A673 (cell line): ENCODE results near the gene CENATAC. TPM values are rescaled to one million over a fixed set of nuclear protein-coding genes. Genes with fewer than 3 reads are reported as not detected.
A peak's percentile ranks its signal among the peaks of the same experiment; 100 is the strongest.

ENCODE experiments used
- BruUV-seq: library from RNA; stranded (reverse); fragments of 400-500 nt; replicated peaks from 2 replicates; lab custom pipeline; 2021; lab: Mats Ljungman, UMichigan
- CTCF ChIA-PET: fragments of 300-600 bp; sonication (Branson Sonifier 250); formaldehyde crosslinking; loops from one replicate; lab custom pipeline; 2022; ENCODE audit warnings: antibody characterized with exemption; lab: Charles Lee
- POLR2A ChIA-PET: fragments of 300-600 bp; sonication (Branson Sonifier 250); formaldehyde crosslinking; loops from one replicate; lab custom pipeline; 2022; ENCODE audit warnings: antibody characterized with exemption; ENCODE audit not compliant: low non-redundant PET; lab: Charles Lee
- DNase-seq: peaks from one replicate; pipeline ENCODE4 v3.0.0-alpha.2; 2015; ENCODE audit warnings: low spot score
- H3K27ac ChIP-seq: fragments of 200-600 bp; sonication (generic); 2 replicates; pipeline ENCODE4 v1.5.1; 2016; ENCODE audit warnings: mixed run types, low read depth, mild to moderate bottlenecking, mixed read lengths, antibody characterized with exemption, low read length; ENCODE audit not compliant: poor library complexity, severe bottlenecking
- H3K27me3 ChIP-seq: fragments of 200-600 bp; sonication (generic); replicated peaks from 2 replicates; pipeline ENCODE4 v1.6.1; 2017; ENCODE audit warnings: mixed run types, low read depth, mild to moderate bottlenecking, mixed read lengths, antibody characterized with exemption, low read length; ENCODE audit not compliant: insufficient read depth, poor library complexity
- H3K36me3 ChIP-seq: fragments of 200-600 bp; sonication (generic); 2 replicates; pipeline ENCODE4 v1.6.1; 2016; ENCODE audit warnings: mixed run types, mild to moderate bottlenecking, mixed read lengths, antibody characterized with exemption, low read length; ENCODE audit not compliant: insufficient read depth, poor library complexity, severe bottlenecking
- H3K4me1 ChIP-seq: fragments of 200-600 bp; sonication (generic); 2 replicates; pipeline ENCODE4 v1.6.1; 2017; ENCODE audit warnings: mixed run types, mild to moderate bottlenecking, mixed read lengths, antibody characterized with exemption, low read length; ENCODE audit not compliant: insufficient read depth, poor library complexity, severe bottlenecking
- H3K4me3 ChIP-seq: fragments of 200-600 bp; sonication (generic); 2 replicates; pipeline ENCODE4 v1.5.1; 2016; ENCODE audit warnings: low read depth, mixed run types, mild to moderate bottlenecking, mixed read lengths, low read length; ENCODE audit not compliant: poor library complexity, severe bottlenecking
- H3K9me3 ChIP-seq: fragments of 200-600 bp; sonication (generic); 2 replicates; pipeline ENCODE4 v1.6.1; 2016; ENCODE audit warnings: mixed run types, low read depth, mild to moderate bottlenecking, mixed read lengths, antibody characterized with exemption, low read length; ENCODE audit not compliant: poor library complexity, severe bottlenecking
- CTCF ChIP-seq: fragments of 300-800, 200-600 bp; sonication (generic); conservative IDR thresholded peaks from 2 replicates; pipeline ENCODE4 v1.5.1; 2017; ENCODE audit warnings: low read depth, mild to moderate bottlenecking, antibody characterized with exemption, low read length, moderate library complexity, mixed read lengths
- EZH2 ChIP-seq: fragments of 200-600 bp; sonication (generic); IDR thresholded peaks from 2 replicates; pipeline ENCODE4 v1.6.1; 2017; ENCODE audit warnings: borderline replicate concordance, low read depth, mild to moderate bottlenecking, mixed read lengths, antibody characterized with exemption, low read length; ENCODE audit not compliant: poor library complexity, severe bottlenecking
- intact Hi-C: fragments of 100-400 bp; cut with micrococcal nuclease; formaldehyde crosslinking; loops from one replicate; pipeline ENCODE4 v1.10.0; 2022; ENCODE audit not compliant: unreplicated experiment
- microRNA-seq: library from miRNA; unstranded; fragments of <30 nt; microRNA quantifications from one replicate; pipeline ENCODE4 v1.2.0, GENCODE V29; 2021
- total RNA-seq: library from RNA; stranded (reverse); gene quantifications from 2 replicates; pipeline ENCODE4 v1.2.3, GENCODE V29; 2021

Gene CENATAC
- total RNA-seq, 1 experiment from 2014 or later, result 57.4 TPM

DNA sequence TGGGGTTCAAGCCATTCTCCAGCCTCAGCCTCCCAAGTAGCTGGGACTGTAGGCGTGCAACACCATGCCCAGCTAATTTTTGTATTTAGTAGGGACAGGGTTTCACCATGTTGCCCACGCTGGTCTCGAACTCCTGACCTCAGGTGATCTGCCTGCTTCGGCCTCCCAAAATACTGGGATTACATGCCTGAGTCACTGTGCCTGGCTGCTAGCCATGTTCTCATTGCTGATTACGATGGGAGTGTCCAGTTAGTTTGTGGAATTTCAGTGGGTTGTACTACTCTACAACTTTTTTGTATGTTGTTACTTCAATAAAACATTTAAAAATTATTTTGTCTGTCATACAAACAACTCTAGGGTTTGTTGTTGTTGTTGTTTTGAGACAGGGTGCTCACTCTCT, 64.8 kb downstream of the CENATAC start:
- POLR2A ChIA-PET, result no interaction called here

DNA sequence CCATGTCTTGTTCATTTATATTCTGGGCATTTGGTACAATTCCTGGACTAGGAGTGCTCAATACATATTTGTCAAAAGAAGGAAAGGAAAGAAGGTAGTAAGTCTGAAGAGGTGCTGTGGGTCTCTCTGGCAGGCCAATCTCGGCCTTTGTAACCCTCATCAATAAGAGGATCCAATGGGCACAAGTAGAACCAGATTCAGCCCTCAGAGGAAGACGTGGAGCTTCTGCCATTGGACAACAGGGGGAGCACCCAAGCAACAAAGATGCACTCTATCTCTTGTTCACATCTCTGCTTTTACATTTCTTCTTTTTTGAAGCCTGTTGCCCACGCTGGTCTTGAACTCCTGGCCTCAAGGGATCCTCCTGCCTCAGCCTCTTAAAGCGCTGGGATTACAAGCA, 67.4 kb downstream of the CENATAC start:
- no peaks in the 10 kb centered on the region for H3K9me3 ChIP-seq
- ChIA-PET CTCF (interaction anchor here (0.6 to 1.1 kb wide), 6 partner anchors 9 to 896 kb away, joined by 3 to 7 read pairs (median 4); no protein-coding TSS in a partner anchor), POLR2A (no interaction called here)
- intact Hi-C loops, result loop anchor here (5.0 kb wide), 1 partner anchor 37 kb away; the partner anchor contains the start of gene DPAGT1
- no TSS peak for BruUV-seq
- H3K4me1 ChIP-seq, result peaks cover 5% of the 10 kb centered on the region
- no peak overlapping the region for H3K4me3 ChIP-seq
- H3K27me3 ChIP-seq, result no peaks in the 10 kb centered on the region
- H3K27ac ChIP-seq, result no peak overlapping the region
- peak; percentile 70 for DNase-seq
- no peak for TF ChIP-seq EZH2
- TF ChIP-seq CTCF, result peak; percentile 69
- peaks cover 4% of the 10 kb centered on the region for H3K36me3 ChIP-seq

More for the DNA sequence above, 64.8 kb downstream of the CENATAC start:
- DNase-seq, result no peak
- intact Hi-C loops, result no loop called here
- H3K4me1 ChIP-seq, result peaks cover 3% of the 10 kb centered on the region
- no peaks in the 10 kb centered on the region for H3K36me3 ChIP-seq
- no TSS peak for BruUV-seq
- H3K9me3 ChIP-seq, result no peaks in the 10 kb centered on the region
- CTCF ChIA-PET, result no interaction called here
- H3K27ac ChIP-seq, result no peak overlapping the region
- no peak overlapping the region for H3K4me3 ChIP-seq
- TF ChIP-seq EZH2 (no peak), CTCF (no peak)
- no peaks in the 10 kb centered on the region for H3K27me3 ChIP-seq

Small RNA genes within 50 kb of the gene (microRNA-seq; reads per million reads assigned to microRNA genes)
- not detected for gene MIR3656

Other genes starting within 250 kb of the CENATAC start
- gene DDX6, start 207.0 kb upstream of the CENATAC start, total RNA-seq, result 193 and 229 TPM in 2 replicates
- not detected in 2 replicates for gene CXCR5, start 114.2 kb upstream of the CENATAC start, total RNA-seq
- gene BCL9L, start 72.2 kb upstream of the CENATAC start, total RNA-seq, result 49.9 and 64.0 TPM in 2 replicates
- gene UPK2, start 41.8 kb upstream of the CENATAC start, total RNA-seq, result not detected in 2 replicates
- gene FOXR1, start 26.4 kb upstream of the CENATAC start, total RNA-seq, result not detected in 2 replicates
- 1,091 and 1,176 TPM in 2 replicates for gene RPS25, start 20.2 kb downstream of the CENATAC start, total RNA-seq
- gene TRAPPC4, start 20.6 kb downstream of the CENATAC start, total RNA-seq, result 73.0 and 81.2 TPM in 2 replicates
- 49.3 and 54.6 TPM in 2 replicates for gene SLC37A4, start 32.7 kb downstream of the CENATAC start, total RNA-seq
- gene HYOU1, start 59.1 kb downstream of the CENATAC start, total RNA-seq, result 315 and 328 TPM in 2 replicates
- gene VPS11, start 69.7 kb downstream of the CENATAC start, total RNA-seq, result 26.7 and 32.4 TPM in 2 replicates
- gene HMBS, start 86.7 kb downstream of the CENATAC start, total RNA-seq, result 72.5 and 80.6 TPM in 2 replicates
- gene DPAGT1, start 103.7 kb downstream of the CENATAC start, total RNA-seq, result 102 and 115 TPM in 2 replicates
- gene C2CD2L, start 109.2 kb downstream of the CENATAC start, total RNA-seq, result 17.1 and 17.8 TPM in 2 replicates
- 31.7 and 31.9 TPM in 2 replicates for gene HINFP, start 123.4 kb downstream of the CENATAC start, total RNA-seq
- 0.33 TPM in 1 of 2 replicates, not detected in the other for gene ABCG4, start 150.9 kb downstream of the CENATAC start, total RNA-seq
- gene NLRX1, start 170.6 kb downstream of the CENATAC start, total RNA-seq, result 1.4 and 2.7 TPM in 2 replicates
- gene NHERF4, start 187.3 kb downstream of the CENATAC start, total RNA-seq, result not detected in 2 replicates
- gene CBL, start 208.2 kb downstream of the CENATAC start, total RNA-seq, result 39.9 and 40.7 TPM in 2 replicates